ENCODE data around the gene PRCC. TPM values are rescaled to one million over a fixed set of nuclear protein-coding genes. Genes with fewer than 3 reads are reported as not detected.

The PRCC gene
- total and polyA plus RNA-seq, 8 donors = 18.5 to 41.6 (median 21.8) TPM

DNA sequence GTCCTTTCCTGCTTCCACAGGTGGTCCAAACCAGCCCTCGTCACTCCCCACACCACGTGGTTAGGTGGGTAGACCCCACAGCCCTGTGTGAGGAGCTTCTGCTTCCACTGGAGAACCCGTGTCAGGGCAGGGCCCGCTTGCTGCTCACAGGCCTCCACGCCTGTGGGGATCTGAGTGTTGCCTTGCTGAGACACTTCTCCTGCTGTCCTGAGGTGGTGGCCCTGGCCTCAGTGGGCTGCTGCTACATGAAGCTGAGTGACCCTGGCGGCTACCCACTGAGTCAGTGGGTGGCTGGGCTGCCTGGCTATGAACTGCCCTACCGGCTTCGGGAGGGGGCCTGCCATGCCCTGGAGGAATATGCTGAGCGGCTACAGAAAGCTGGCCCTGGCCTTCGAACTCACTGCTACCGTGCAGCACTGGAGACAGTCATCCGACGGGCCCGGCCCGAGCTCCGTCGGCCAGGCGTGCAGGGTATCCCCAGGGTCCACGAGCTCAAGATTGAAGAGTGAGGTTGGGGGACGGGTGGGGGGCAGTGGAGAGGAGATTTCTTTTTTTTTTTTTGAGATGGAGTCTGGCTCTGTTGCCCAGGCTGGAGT lies 33.2 kb upstream of the PRCC start:
- intact Hi-C loops (cut with DNase I) = no loop called here
- H3K27me3 ChIP-seq = no peaks in the 10 kb centered on the region
- WGBS, 2 donors = 92 to 93% methylated on average over 20 of the region's 20 CpGs
- ATAC-seq = no peak
- TF ChIP-seq, protein P1, sequence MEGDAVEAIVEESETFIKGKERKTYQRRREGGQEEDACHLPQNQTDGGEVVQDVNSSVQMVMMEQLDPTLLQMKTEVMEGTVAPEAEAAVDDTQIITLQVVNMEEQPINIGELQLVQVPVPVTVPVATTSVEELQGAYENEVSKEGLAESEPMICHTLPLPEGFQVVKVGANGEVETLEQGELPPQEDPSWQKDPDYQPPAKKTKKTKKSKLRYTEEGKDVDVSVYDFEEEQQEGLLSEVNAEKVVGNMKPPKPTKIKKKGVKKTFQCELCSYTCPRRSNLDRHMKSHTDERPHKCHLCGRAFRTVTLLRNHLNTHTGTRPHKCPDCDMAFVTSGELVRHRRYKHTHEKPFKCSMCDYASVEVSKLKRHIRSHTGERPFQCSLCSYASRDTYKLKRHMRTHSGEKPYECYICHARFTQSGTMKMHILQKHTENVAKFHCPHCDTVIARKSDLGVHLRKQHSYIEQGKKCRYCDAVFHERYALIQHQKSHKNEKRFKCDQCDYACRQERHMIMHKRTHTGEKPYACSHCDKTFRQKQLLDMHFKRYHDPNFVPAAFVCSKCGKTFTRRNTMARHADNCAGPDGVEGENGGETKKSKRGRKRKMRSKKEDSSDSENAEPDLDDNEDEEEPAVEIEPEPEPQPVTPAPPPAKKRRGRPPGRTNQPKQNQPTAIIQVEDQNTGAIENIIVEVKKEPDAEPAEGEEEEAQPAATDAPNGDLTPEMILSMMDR (IDR thresholded peaks at IDR 0.05) = no peak
- no peak overlapping the region for H3K27ac ChIP-seq
- no peak for FAIRE-seq
- H3K4me1 ChIP-seq = peaks cover 0 to 5% (median 4%) of the 10 kb centered on the region in 3 donors
- H3K36me3 ChIP-seq = peaks cover 0 to 18% (median 0%) of the 10 kb centered on the region in 3 donors
- peak in 1 of 6 donors; percentile 69 for DNase-seq
- no peak overlapping the region for H3K4me3 ChIP-seq
- no peaks in the 10 kb centered on the region for H3K9me3 ChIP-seq

DNA sequence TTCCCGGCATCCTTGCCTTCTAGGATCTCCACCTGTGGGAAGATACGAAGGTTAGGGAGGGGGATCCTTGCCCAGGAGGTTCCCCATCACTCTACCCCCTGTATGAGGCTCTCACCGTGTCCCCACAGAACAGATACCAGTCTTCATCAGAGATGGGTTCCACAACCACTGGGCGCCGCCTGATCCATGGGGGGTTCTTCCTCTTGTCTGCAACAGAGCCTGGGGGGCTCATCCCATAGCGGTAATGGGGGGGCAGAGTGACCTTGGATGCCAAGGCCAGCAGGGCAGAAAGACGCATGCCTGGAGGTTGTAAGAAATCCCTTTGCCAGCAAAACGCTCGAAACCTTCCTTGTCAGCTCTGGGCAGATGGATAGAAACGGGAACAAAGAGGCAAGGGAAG lies 28.9 kb upstream of the PRCC start:
- Histone ChIP-seq H3K36me3 (peaks cover 0 to 24% (median 1%) of the 10 kb centered on the region in 3 donors), H3K27me3 (no peaks in the 10 kb centered on the region), H3K9me3 (no peaks in the 10 kb centered on the region), H3K4me3 (no peak overlapping the region), H3K27ac (no peak overlapping the region), H3K4me1 (peaks cover 0 to 5% (median 0%) of the 10 kb centered on the region in 3 donors)
- intact Hi-C loops (cut with DNase I) = no loop called here
- FAIRE-seq (no peak), ATAC-seq (no peak), DNase-seq (peak in 1 of 6 donors; percentile 67)
- TF ChIP-seq, protein P1 (IDR thresholded peaks at IDR 0.05) = no peak
- WGBS, 2 donors = 78 to 83% methylated on average over 10 of the region's 10 CpGs

DNA sequence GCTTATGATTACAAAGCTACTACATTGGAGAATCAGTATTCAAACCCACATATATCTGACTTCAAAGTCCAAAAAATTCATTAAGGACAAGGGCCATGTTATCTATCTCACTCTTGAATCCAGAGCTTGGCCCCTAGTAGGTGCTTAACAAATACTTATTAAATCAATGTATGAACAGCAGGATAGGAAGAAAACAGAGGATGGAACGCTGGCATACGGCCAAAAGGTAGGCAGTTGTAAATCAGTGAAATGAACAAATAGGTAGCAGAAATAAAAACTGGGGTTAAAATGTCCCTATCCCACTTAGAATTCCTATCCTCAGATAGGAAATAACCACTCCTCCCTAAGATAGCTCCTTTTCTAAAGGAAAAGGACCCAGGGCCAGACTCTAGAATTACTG lies 28.4 kb upstream of the PRCC start:
- TF ChIP-seq, protein P1 (IDR thresholded peaks at IDR 0.05) = no peak
- ATAC-seq = no peak
- Histone ChIP-seq H3K36me3 (peaks cover 0 to 29% (median 6%) of the 10 kb centered on the region in 3 donors), H3K27ac (no peak overlapping the region), H3K27me3 (no peaks in the 10 kb centered on the region), H3K9me3 (no peaks in the 10 kb centered on the region), H3K4me3 (no peak overlapping the region), H3K4me1 (peaks cover 0 to 5% (median 0%) of the 10 kb centered on the region in 3 donors)
- intact Hi-C loops (cut with DNase I) = no loop called here
- WGBS, 2 donors = 62 to 71% methylated on average over 2 of the region's 2 CpGs
- DNase-seq = no peak
- no peak for FAIRE-seq

DNA sequence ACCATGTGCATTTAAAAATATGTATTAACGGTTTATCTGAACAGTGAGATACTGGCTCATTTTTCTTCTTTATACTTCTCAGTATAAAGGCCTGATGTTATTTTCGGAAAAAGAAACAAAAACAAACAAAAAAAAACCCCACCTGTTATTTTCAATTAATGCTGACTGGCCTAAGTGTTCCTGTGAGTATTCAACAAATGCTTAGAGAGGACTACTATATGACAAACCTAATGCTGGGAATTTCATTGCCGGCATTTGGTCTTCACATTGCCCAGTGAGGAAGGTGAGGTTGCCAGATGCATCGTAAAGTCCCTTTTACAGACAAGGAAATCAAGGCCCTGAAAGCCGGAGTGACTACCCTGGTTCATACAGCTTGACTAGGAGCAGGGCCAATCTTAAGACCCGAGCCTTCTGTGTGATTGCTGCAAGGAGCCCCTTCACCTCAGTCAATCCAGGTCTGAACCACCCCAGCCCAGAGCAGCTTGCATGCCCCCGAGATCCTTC lies 27.0 kb upstream of the PRCC start:
- intact Hi-C loops (cut with DNase I) = no loop called here
- Histone ChIP-seq H3K27ac (peak overlapping the region; percentile 20 to 62 (median 41)), H3K4me3 (peak overlapping the region; percentile 51 to 91 (median 56)), H3K4me1 (peaks cover 0 to 5% (median under 1%) of the 10 kb centered on the region in 3 donors), H3K9me3 (no peaks in the 10 kb centered on the region), H3K36me3 (peaks cover 0 to 26% (median 8%) of the 10 kb centered on the region in 3 donors), H3K27me3 (no peaks in the 10 kb centered on the region)
- 8 to 10% methylated on average over 7 of the region's 7 CpGs for WGBS, 2 donors
- FAIRE-seq (no peak), DNase-seq (no peak), ATAC-seq (peak; percentile 5 to 12 (median 6))
- TF ChIP-seq, protein P1 (IDR thresholded peaks at IDR 0.05) = no peak
